Right cardiac atrium (tissue), 5 donors: ENCODE data around the gene FAR2. TPM values are rescaled to one million over a fixed set of nuclear protein-coding genes. Genes with fewer than 3 reads are reported as not detected.

Source experiments
- ATAC-seq, 2 donors: fragments of 200-7000 bp; cut with Tn5 transposase; one replicate each; pipeline versions ENCODE4 v1.8.0 to v1.9.1; 2020; ENCODE audit warnings: moderate library complexity in 2 of 2, mild to moderate bottlenecking in 1 of 2
- DNase-seq, 3 donors: peaks; one replicate each; pipeline ENCODE4 v3.0.0-alpha.2; 2020
- H3K27ac ChIP-seq: one replicate; pipeline ENCODE4 v1.5.1; 2013; ENCODE audit warnings: mild to moderate bottlenecking, low read length, control low read depth, moderate library complexity
- H3K27me3 ChIP-seq: one replicate; pipeline ENCODE4 v1.6.1; 2013; ENCODE audit not compliant: control insufficient read depth, insufficient read depth
- H3K4me1 ChIP-seq: one replicate; pipeline ENCODE4 v1.6.1; 2013; ENCODE audit warnings: low read length; ENCODE audit not compliant: control insufficient read depth, insufficient read depth
- H3K4me3 ChIP-seq: one replicate; pipeline ENCODE4 v1.5.1; 2013; ENCODE audit warnings: low read length, control low read depth
- H3K9me3 ChIP-seq: one replicate; pipeline ENCODE4 v1.6.1; 2013; ENCODE audit warnings: low read length; ENCODE audit not compliant: control insufficient read depth
- WGBS: extraction: QIAGEN DNeasy Blood & Tissue Kit; methylation state at CpG from one replicate; pipeline ENCODE4 v1.1.7; 2013; 5-methylcytosine and 5-hydroxymethylcytosine counted together
- intact Hi-C, 4 donors: fragments of 100-400 bp; cut with DNase I; formaldehyde crosslinking; loops; one replicate each; pipeline versions ENCODE4 v1.11.0 to v1.14.0; 2022 to 2023
- polyA plus RNA-seq: library from polyadenylated mRNA; stranded (reverse); fragments of 200-250 nt; gene quantifications from one replicate; pipeline ENCODE4 v1.2.3, GENCODE V29; 2013
- total RNA-seq, 4 donors: library from RNA; stranded (reverse); fragmentation: NEBNext Ultra II Directional; extraction: Animal tissue kit (Norgen Biotek cat#: 25700); gene quantifications; one replicate each; pipeline ENCODE4 v1.2.1, GENCODE V29; 2021
- donor health status: healthy with polysubstance abuse.
- donor health status: DM: no; HTN: yes; CAD: no.
- donor health status: DM: no; HTN: no; CAD: no.
- donor health status: DM: no; HTN: yes; CAD: no; lungs with severe emphysema.
- donor health status: DM: yes; HTN: yes; CAD: no.

The FAR2 gene
- total and polyA plus RNA-seq, 5 donors: 2.5 to 9.7 (median 4.1) TPM

- ATAC-seq (no peak), DNase-seq (no peak)
- Histone ChIP-seq H3K4me3 (no peak overlapping the region), H3K9me3 (no peaks in the 10 kb centered on the region), H3K27me3 (no peaks in the 10 kb centered on the region), H3K27ac (no peak overlapping the region), H3K4me1 (no peaks in the 10 kb centered on the region)
- intact Hi-C loops: no loop called here
- WGBS: 77% methylated on average over 2 of the region's 2 CpGs
These were observed 75.0 kb downstream of the FAR2 start for GRCh38 chr12:29223956-29224543.

GRCh38 chr12:29224572-29224971 lies 75.5 kb downstream of the FAR2 start:
- ATAC-seq (no peak), DNase-seq (no peak)
- intact Hi-C loops: no loop called here
- Histone ChIP-seq H3K27me3 (no peaks in the 10 kb centered on the region), H3K4me3 (no peak overlapping the region), H3K9me3 (no peaks in the 10 kb centered on the region), H3K27ac (no peak overlapping the region), H3K4me1 (no peaks in the 10 kb centered on the region)
- WGBS: 80% methylated on average over 4 of the region's 4 CpGs

DNA sequence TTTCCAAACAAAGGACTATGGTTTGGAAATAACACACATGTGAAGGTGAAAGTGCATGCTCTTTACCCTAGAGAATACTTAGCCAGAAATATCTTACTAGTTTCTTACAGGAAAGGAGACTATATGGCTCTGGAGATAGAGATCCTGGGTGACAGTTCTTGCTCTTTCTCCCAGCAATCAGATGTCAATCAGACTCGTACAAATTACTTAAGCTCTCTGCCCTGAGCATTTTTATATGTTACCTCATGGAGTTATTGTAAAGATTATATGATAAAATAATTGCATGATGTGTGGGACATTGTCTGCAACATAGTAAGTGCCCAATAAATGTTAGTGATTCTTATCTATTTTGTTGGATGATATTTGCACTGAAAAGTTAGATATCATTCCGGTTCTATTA lies 76.8 kb downstream of the FAR2 start:
- intact Hi-C loops: no loop called here

DNA sequence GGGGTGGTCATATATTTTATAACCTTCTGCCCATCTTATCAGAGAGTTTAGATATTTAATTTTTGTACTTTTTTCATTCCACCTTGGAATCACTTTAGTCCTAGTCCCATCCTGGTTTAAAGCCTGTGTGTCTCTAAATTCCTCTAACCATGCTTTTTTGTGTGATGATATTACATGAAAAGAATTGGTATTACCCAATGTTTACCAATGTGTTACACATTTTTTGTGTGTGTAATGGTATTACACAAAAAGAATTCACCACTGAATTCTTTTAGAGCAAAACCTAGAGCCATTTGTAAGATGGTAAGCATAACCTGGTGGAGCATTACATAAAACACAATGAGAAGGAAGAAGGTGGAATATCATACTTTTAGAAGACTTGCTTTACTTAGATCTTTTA lies 77.5 kb downstream of the FAR2 start:
- no peak for ATAC-seq
- intact Hi-C loops: no loop called here
- no peak overlapping the region for H3K27ac ChIP-seq

More for the DNA sequence above, 76.8 kb downstream of the FAR2 start:
- H3K4me3 ChIP-seq: no peak overlapping the region
- DNase-seq (no peak), ATAC-seq (no peak)
- WGBS: 66% methylated on average over 2 of the region's 2 CpGs
- H3K9me3 ChIP-seq: no peaks in the 10 kb centered on the region
- no peaks in the 10 kb centered on the region for H3K4me1 ChIP-seq
- H3K27me3 ChIP-seq: no peaks in the 10 kb centered on the region
- no peak overlapping the region for H3K27ac ChIP-seq

GRCh38 chr12:29228474-29229157 lies 79.5 kb downstream of the FAR2 start:
- no peak for ATAC-seq
- Histone ChIP-seq H3K4me1 (no peaks in the 10 kb centered on the region), H3K4me3 (no peak overlapping the region), H3K27me3 (no peaks in the 10 kb centered on the region), H3K27ac (no peak overlapping the region), H3K9me3 (no peaks in the 10 kb centered on the region)
- intact Hi-C loops: no loop called here
- no peak for DNase-seq
- WGBS: 67% methylated on average over 9 of the region's 9 CpGs

More for the DNA sequence above, 77.5 kb downstream of the FAR2 start:
- no peak for DNase-seq
- H3K4me3 ChIP-seq: no peak overlapping the region
- no peaks in the 10 kb centered on the region for H3K27me3 ChIP-seq
- H3K4me1 ChIP-seq: no peaks in the 10 kb centered on the region
- H3K9me3 ChIP-seq: no peaks in the 10 kb centered on the region

GRCh38 chr12:29229158-29229505 lies 80.1 kb downstream of the FAR2 start:
- ATAC-seq (no peak), DNase-seq (no peak)
- intact Hi-C loops: no loop called here
- Histone ChIP-seq H3K27me3 (no peaks in the 10 kb centered on the region), H3K4me1 (no peaks in the 10 kb centered on the region), H3K4me3 (no peak overlapping the region), H3K27ac (no peak overlapping the region), H3K9me3 (no peaks in the 10 kb centered on the region)
- WGBS: 90% methylated on average over 2 of the region's 2 CpGs

DNA sequence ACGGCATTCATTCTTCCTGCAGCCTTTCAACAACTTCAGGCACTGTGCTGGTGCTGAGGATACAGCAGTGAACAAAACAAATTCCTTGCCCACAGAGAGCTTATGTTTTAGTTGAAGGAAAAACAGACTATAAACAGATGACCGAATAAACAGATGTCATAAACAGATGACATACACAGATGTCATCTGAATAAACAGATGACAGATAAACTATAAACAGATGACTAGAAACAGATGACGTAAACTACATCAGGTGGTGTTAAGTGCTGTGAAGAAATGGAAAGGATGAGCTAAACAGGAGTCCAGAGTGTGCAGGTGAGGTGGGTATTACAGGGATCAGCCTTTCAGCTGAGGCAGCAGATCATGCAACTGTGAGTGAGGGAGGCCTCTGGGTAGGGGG lies 80.9 kb downstream of the FAR2 start:
- no peak overlapping the region for H3K4me3 ChIP-seq
- H3K4me1 ChIP-seq: no peaks in the 10 kb centered on the region
- DNase-seq: no peak
- 81% methylated on average over 3 of the region's 3 CpGs for WGBS
- no peaks in the 10 kb centered on the region for H3K9me3 ChIP-seq
- ATAC-seq: no peak
- no peaks in the 10 kb centered on the region for H3K27me3 ChIP-seq
- no peak overlapping the region for H3K27ac ChIP-seq
- intact Hi-C loops: no loop called here

GRCh38 chr12:29230800-29231560 lies 81.9 kb downstream of the FAR2 start:
- ATAC-seq: no peak
- no peaks in the 10 kb centered on the region for H3K9me3 ChIP-seq
- no peak overlapping the region for H3K27ac ChIP-seq
- DNase-seq: no peak
- no peaks in the 10 kb centered on the region for H3K4me1 ChIP-seq
- no peaks in the 10 kb centered on the region for H3K27me3 ChIP-seq
- 84% methylated on average over 2 of the region's 2 CpGs for WGBS
- H3K4me3 ChIP-seq: no peak overlapping the region
- intact Hi-C loops: no loop called here

DNA sequence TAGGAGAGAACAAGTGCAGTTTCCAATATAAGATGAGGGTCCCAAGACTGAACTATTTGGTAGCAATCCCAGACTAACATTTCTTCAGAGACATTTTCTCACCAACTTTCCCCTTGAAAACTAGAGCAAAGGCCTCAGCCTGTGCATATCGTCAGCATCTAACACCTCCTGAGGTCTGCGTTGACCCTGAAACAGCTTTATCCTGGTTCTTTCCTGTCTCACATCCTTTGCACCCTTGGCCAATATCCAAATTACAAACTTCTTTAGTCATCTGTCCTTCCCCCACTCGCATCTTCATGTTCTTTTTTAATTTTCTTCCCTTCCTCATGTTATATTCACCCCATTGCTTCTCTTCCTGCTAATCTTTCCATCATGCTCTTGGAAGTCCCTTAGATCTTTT lies 83.0 kb downstream of the FAR2 start:
- H3K27ac ChIP-seq: no peak overlapping the region
- no peaks in the 10 kb centered on the region for H3K27me3 ChIP-seq
- intact Hi-C loops: no loop called here
- ATAC-seq (no peak), DNase-seq (no peak)
- H3K4me1 ChIP-seq: no peaks in the 10 kb centered on the region
- 78% methylated on average over 3 of the region's 3 CpGs for WGBS
- no peak overlapping the region for H3K4me3 ChIP-seq
- no peaks in the 10 kb centered on the region for H3K9me3 ChIP-seq

DNA sequence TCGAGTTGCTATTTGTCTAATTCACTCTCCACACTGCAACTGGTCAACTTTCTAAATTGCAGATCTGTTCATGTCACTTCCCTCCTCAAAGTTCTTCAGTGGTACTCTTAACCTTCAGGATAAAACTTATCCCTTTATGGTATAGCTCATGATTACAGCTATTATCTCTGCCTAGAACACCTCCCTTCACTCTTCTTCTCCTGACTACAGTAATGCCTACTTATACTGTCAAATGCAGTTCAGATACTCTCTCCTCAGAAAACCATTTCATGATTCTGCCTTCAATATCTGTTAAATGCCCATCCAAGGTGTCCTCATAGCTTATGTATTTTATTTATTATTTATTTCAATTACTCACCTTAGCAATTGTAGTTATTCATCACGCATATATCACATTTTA lies 85.5 kb downstream of the FAR2 start:
- H3K27ac ChIP-seq: no peak overlapping the region
- WGBS: 91% methylated on average over 2 of the region's 2 CpGs
- DNase-seq (no peak), ATAC-seq (no peak)
- no peaks in the 10 kb centered on the region for H3K27me3 ChIP-seq
- intact Hi-C loops: no loop called here
- no peaks in the 10 kb centered on the region for H3K4me1 ChIP-seq
- no peak overlapping the region for H3K4me3 ChIP-seq
- no peaks in the 10 kb centered on the region for H3K9me3 ChIP-seq

DNA sequence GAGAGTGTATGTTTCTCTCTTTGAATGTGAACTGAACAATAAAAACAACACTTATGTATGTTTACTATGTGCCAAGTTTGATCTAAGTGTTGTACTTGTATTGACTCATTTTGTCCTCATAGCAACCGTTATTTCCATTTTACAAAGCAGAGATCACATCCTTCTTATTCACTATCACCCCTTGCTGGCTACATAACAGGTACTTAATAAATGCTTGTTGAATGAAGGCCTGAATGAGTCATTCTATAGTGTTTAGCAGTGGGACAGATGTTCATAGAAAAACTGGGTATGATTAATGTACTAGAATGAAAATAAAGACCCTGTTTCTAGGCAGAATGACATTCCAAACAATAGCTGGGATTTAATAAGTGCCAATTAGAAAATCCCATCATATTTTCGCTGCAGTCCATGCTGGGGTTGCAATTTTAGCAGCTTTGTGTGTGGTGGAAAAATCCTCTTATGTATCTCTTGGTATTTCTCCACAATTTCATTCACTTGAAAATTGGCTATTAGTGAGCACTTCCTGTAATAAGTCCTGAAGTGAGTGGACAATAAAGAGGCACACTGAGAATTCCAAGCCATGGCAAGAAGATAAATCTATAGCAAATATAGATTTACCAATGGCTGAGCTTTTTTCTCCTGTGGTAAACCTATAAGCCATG lies 86.0 kb downstream of the FAR2 start:
- intact Hi-C loops: no loop called here
- 75% methylated on average over 2 of the region's 2 CpGs for WGBS
- H3K4me3 ChIP-seq: no peak overlapping the region
- H3K4me1 ChIP-seq: no peaks in the 10 kb centered on the region
- DNase-seq: no peak
- no peak for ATAC-seq
- no peaks in the 10 kb centered on the region for H3K27me3 ChIP-seq
- H3K27ac ChIP-seq: no peak overlapping the region
- H3K9me3 ChIP-seq: no peaks in the 10 kb centered on the region
